Middle frontal gyrus (tissue), 1 donor: Measurements from ENCODE around the gene TMEM97.
"Not testable (repeated sequence)": the region's sequence is repeated elsewhere in the genome, so short reads cannot be mapped to it uniquely, and the experiment has no call there.

Source experiments
- DNase-seq: peaks from one replicate; pipeline ENCODE4 v3.0.0-alpha.2; 2015; ENCODE audit warnings: low spot score; ENCODE audit errors: extremely low spot score

TMEM97 gene

GRCh38 chr17:28318759-28319597 is at the start of gene TMEM97:
Gene TMEM97, plus strand, starts transcription at chr17:28319200. Its CDS starts 40 bp downstream, at chr17:28319240.
- peak; percentile 96 for DNase-seq

GRCh38 chr17:28270055-28270454 is 48.9 kb upstream of the TMEM97 start:
- DNase-seq, result no peak

- DNase-seq, result no peak
Measured at GRCh38 chr17:28270926-28271325, 48.1 kb upstream of the TMEM97 start.

DNA sequence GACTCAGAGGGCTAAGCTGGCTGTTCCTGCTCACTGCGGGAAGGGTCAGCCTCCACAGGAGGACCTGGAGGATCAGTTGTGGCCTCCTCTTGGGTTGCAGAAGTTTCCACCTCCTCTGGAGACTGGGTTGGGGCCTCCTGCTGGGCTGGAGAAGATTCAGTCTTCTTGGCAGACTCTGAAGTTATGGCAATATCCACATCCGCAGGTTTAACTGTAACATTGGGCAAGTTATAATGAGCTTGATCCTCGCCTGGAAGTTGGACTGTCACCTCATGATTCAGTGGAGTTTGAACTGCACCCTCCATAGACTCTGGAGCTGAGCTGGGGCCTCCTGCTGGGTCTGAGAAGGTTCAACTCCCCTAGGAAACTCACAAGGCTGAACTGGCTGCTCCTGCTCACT is 47.6 kb upstream of the TMEM97 start:
- no peak for DNase-seq

- DNase-seq, result no peak
Measured at GRCh38 chr17:28272166-28272565, 46.8 kb upstream of the TMEM97 start.

DNA sequence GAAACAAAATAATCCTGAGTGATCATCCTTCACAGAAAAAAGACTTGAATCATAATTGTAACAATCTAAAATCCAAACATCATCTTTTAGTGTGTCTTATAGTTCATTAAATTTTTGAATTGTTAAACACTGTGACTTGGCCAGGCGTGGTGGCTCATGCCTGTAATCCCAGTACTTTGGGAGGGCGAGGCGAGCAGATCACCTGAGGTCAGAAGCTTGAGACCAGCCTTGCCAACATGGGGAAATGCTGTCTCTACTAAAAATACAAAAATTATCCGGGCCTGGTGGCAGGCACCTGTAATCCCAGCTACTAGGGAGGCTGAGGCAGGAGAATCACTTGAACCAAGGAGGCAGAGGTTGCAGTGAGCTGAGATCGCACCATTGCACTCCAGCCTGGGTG is 45.7 kb upstream of the TMEM97 start:
- not testable (repeated sequence) for DNase-seq

DNA sequence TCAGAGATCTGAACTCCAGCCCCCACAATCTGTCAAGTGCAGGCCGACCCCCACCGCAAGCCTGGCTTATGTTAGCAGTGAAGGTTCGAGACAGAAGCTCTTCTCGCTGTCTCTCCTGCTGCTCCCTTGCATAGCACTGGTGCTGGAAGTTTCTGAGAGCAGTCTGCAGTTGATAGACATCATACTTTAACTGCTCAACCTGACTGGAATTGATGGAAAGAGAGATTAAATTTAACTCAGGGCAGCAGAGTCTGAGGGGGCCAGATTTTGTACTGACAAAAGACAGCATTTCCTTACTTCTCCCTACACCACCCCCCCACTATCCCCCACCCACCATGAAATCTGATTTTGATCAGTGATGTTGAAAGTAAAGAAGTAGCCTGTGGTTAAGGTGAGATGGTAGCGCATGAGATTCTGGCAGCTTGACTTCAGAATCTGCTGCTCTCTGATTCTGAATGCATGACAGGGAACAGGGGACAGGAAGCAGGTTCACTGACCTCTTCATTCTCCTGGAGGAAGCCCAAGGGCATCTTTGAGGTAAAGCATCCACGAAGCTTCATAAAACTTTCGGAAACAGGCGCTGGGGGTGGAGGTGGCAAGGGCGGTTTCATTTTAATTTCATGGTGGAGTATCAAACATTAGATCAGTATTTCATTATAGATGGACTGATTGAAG is 44.3 kb upstream of the TMEM97 start:
- no peak for DNase-seq

- DNase-seq, result no peak
Measured at GRCh38 chr17:28276011-28276410, 43.0 kb upstream of the TMEM97 start.

DNA sequence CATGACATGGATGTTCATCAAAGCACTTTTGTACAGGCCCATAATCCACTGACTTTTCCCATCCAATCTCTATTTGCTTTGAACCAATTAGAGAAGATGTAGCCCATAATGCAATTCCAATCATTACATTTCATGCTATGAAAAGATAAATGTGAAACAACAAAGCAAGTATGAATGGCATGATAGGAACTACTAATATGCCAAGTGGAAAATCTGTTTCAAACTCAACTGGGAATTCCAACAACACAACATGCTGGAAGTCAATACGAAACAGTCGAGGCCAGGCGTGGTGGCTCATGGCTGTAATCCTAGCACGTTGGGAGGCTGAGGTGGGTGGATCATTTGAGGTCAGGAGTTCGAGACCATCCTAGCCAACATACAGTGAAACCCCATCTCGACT is 39.6 kb upstream of the TMEM97 start:
- no peak for DNase-seq

DNA sequence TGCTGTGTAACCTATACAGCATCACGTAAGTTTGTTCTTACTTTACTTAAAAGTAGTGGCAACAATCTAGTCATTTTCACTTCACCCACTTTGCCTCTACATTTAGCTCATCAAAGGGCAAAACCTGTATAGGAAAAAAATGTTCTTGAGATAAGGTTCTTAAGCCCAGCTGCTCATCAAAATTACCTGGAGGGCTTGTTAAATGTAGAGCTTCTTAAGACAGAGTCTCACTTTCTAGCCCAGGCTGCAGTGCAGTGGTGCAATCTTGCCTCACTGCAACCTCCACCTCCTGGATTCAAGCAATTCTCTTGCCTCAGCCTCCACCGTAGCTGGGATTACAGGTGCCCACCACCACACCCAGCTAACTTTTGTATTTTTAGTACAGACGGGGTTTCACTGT is 38.2 kb upstream of the TMEM97 start:
- no peak for DNase-seq

DNA sequence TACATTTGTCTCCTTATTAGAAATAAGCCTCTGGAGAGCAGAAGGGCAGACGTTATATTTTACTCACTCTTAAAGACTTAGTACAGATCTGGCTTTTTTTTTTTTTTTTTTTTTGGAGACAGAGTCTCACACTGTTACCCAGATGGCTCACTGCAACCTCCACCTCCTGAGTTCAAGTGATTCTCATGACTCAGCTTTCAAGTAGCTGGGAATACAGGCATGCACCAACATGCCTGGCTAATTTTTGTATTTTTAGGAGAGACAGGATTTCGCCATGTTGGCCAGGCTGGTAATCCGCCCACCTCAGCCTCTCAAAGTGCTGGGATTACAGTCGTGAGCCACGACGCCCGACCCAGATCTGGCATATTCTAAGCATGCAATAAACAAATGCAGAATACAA is 36.4 kb upstream of the TMEM97 start:
- DNase-seq, result no peak

DNA sequence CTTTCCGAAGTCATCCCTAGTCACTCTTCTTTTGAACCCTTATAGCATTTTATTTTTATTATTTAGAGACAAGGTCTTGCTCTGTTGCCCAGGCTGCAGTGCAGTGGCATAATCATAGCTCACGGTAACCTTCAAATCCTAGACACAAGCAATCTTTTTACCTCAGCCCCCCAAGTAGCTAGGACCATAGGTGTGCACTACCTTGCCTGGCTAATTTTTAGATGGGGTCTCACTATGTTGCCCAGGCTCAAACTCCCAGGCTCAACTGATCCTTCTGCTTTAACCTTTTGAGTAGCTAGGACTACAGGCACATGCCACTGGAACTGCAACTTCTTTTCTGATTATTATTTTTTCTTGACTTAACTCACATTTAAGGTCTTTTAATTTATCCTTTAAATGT is 33.0 kb upstream of the TMEM97 start:
- DNase-seq, result no peak

DNA sequence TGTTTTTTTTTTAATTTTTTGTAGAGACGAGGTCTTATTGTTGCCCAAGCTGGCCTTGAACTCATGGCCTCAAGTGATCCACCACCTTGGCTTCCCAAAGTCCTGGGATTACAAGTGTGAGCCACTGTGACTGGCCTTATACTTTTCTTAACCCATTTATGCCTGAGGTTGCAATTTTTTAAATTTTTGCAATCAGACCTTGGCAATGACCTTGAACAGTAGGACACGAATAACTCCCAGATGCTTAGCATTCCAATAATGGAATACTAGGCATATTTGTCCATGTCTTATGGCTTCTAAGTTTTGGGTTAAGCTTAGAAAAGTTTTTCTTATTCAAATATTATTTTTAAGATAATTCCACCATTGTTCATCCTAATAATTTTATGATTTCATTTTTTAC is 28.3 kb upstream of the TMEM97 start:
- no peak for DNase-seq

DNA sequence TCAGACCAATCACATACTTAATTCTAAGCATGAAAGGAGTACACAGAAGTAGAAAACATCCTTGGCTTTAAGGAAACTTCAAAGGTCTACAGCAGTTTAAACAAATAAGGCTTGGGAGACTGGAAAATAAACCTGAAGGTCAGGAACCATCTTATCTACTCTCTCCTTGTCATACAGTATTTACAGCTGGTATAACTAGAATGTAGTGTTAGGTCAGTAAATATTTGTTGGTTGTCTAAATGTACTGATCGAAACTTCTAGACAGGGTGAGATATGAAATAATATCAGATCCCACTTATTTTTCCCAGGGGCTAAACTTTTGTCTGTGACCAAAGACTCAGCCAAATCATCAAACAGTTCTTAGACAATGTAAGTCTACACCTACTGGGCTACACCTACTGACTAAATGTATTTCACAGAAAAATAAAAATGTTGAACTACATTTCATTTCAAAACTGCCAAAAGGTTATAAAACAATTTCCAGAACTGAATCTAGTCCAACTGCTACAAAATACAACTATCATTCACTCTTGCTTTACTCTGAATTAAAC is 27.1 kb upstream of the TMEM97 start:
- no peak for DNase-seq

DNA sequence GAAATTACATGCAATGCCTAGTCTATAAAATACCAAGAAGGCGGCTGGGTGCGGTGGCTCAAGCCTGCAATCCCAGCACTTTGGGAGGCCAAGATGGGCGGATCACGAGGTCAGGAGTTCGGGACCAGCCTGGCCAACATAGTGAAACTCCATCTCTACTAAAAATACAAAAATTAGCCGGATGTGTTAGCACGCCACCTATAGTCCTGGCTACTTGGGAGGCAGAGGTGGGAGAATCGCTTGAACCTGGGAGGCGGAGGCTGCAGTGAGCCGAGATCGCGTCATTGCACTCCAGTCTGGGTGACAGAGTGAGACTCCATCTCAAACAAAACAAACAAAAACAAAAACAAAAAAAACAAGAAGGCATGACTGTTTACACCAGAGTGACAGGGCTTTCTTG is 26.1 kb upstream of the TMEM97 start:
- DNase-seq, result not testable (repeated sequence)

DNA sequence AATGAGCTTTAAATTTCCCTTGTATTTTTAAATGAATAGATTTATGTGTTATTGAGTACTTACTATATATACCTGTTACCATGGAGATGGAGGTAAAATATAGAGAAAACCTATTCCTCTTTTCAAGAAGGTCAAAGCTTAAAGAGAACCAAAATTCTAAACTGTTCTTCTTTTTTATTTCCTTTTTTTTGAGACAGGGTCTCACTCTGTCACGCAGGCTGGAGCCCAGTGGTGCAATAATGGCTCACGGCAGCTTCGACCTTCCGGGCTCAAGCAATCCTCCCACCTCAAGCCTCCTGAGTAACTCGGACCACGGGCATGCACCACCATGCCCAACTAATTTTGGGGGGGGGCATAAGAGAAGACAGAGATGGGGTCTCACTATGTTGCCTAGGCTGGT is 25.0 kb upstream of the TMEM97 start:
- DNase-seq, result no peak

- no peak for DNase-seq
Measured at GRCh38 chr17:28295677-28296578, 23.1 kb upstream of the TMEM97 start.

DNA sequence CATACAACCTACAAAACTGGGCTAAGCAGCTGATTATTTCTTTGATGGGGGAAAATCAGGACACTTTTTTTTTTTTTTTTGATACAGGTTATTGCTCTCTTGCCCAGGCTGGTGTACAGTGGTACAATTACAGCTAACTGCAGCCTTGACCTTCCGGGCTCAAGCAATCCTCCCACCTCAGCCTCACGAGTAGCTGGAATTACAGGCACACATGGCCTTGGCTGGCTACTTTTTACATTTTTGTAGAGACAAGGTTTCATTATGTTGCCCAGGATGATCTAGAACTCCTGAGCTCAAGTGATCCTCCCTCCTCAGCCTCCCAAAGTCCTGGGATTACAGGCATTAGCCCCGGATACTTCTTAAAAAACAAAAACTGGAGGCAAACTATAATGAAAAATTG is 20.6 kb upstream of the TMEM97 start:
- DNase-seq, result no peak

GRCh38 chr17:28306954-28307401 is 12.0 kb upstream of the TMEM97 start:
- no peak for DNase-seq

GRCh38 chr17:28313841-28314240 is 5.2 kb upstream of the TMEM97 start:
- no peak for DNase-seq
